Peyer's patch (tissue), 4 donors: ENCODE data around the gene LZTS2.

Source experiments
- CTCF ChIP-seq, 6 experiments: fragments of 450-650 bp in 4 of 6; fragments of 200-600 bp in 2 of 6; sonication (generic) in 1 of 6; IDR thresholded peaks; one replicate each; pipeline ENCODE4 v1.5.1; 2017 to 2019; ENCODE audit warnings: antibody characterized with exemption in 6 of 6, mild to moderate bottlenecking in 3 of 6, moderate library complexity in 1 of 6
- POLR2A ChIP-seq, 2 donors: fragments of 450-650 bp; IDR thresholded peaks; one replicate each; pipeline ENCODE4 v1.5.1; 2017; ENCODE audit warnings: antibody characterized with exemption in 2 of 2, mild to moderate bottlenecking in 2 of 2, moderate library complexity in 2 of 2

DNA sequence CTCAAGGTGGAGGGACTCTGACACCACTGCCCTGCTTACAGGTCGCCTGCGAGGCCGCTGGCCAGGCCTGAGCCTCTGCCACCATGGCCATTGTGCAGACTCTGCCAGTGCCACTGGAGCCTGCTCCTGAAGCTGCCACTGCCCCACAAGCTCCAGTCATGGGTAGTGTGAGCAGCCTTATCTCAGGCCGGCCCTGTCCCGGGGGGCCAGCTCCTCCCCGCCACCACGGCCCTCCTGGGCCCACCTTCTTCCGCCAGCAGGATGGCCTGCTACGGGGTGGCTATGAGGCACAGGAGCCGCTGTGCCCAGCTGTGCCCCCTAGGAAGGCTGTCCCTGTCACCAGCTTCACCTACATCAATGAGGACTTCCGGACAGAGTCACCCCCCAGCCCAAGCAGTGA is 2.8 kb downstream of the LZTS2 start:
- TF ChIP-seq POLR2A (IDR thresholded peaks at IDR 0.05) (no peak), CTCF (IDR thresholded peaks at IDR 0.05) (no peak)
